Heart left ventricle (tissue), 13 donors: ENCODE data around the gene PHF1.

Source experiments
- POLR2A ChIP-seq, 2 donors: fragments of 450-650 bp; IDR thresholded peaks; one replicate each; pipeline ENCODE4 v1.6.1; 2017; ENCODE audit warnings: antibody characterized with exemption in 2 of 2, mild to moderate bottlenecking in 2 of 2, moderate library complexity in 2 of 2
- TF ChIP-seq, protein P1 (sequence below), 12 donors: fragments of 200-600 bp; sonication (generic) in 4 of 12; IDR thresholded peaks; one replicate each; pipeline versions ENCODE4 v1.5.0 to v1.8.0; 2018 to 2022; ENCODE audit warnings: antibody characterized with exemption in 12 of 12, mild to moderate bottlenecking in 5 of 12
- donor health status: ischemic (EF 13 %, LVEDD 7.1; RV severe dilation, severe dysfunction).
- donor health status: DM: no; HTN: yes; CAD: no.
- donor health status: DM: no; HTN: no; CAD: no.
- donor health status: ischemic (EF 25% LVEDD 6.9; RV normal size, moderate dysfunction).
- donor health status: ischemic (EF 25% LVEDD 5.7; RV mildly dilated, moderate dysfunction).
- donor health status: ischemic (EF 35%, LVEDD 5.7; RV mildly dilated, moderate dysfunction).
- donor health status: nonischemic (EF 11% LVEDD 7.7; RV severe dilation, severe dysfunction).
- donor health status: DM: yes; HTN: yes; CAD: no.
- donor health status: PGD.
- donor health status: ischemic (EF 29% LVEDD 5.4; RV normal size, mild dysfunction).
- donor health status: nonischemic (EF 23%, LVEDD 6.1; RV moderate dilation, normal function).

DNA sequence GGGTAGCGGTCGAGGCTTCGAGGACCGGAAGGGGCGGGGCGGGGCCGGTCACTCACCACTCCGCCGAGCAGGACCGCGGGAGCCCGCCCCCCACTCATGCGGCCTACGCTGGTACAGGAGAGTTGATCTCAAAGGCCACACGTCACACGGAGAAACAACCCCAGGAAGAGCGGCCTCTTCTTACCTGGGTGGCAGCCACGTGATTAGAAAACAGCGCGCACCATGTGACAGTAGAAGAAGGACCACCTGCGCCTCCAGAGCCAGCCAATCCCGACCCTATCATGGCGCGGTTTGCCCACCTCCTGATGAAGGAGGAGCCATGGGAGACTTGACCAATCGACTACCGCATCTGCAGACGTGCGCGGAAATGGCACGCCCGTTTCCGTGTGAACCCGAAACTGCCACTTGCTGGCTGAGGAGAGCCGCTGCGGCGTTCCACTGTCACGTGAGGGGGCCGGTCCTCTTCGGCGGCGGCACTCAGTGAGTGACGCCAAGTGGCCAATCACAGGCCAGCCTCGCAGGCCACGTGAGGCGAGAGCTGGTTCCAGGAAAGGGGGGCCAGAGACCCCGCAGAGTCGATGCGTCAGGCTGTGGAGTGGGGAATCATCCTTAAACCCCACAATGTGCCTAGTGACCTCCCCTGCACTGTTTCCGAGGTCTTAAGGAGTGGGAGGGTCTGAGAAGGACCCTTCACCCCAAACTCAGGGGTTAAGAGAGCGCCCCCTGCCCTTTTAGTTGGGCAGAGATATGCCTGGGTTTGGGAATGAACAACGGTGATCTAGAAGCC, 7.3 kb downstream of the PHF1 start, which contains the start of gene CUTA:
- TF ChIP-seq, protein P1, sequence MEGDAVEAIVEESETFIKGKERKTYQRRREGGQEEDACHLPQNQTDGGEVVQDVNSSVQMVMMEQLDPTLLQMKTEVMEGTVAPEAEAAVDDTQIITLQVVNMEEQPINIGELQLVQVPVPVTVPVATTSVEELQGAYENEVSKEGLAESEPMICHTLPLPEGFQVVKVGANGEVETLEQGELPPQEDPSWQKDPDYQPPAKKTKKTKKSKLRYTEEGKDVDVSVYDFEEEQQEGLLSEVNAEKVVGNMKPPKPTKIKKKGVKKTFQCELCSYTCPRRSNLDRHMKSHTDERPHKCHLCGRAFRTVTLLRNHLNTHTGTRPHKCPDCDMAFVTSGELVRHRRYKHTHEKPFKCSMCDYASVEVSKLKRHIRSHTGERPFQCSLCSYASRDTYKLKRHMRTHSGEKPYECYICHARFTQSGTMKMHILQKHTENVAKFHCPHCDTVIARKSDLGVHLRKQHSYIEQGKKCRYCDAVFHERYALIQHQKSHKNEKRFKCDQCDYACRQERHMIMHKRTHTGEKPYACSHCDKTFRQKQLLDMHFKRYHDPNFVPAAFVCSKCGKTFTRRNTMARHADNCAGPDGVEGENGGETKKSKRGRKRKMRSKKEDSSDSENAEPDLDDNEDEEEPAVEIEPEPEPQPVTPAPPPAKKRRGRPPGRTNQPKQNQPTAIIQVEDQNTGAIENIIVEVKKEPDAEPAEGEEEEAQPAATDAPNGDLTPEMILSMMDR (IDR thresholded peaks at IDR 0.05): peak in 11 of 12 donors; percentile 23 to 64 (median 50)
- TF ChIP-seq POLR2A (IDR thresholded peaks at IDR 0.05): peak in 1 of 2 donors; percentile 63
